Heart left ventricle (tissue), 13 donors: Measurements from ENCODE around the gene TENT5C.

Source experiments
- CTCF ChIP-seq, 12 donors: fragments of 200-600 bp; sonication (generic) in 4 of 12; IDR thresholded peaks; one replicate each; pipeline versions ENCODE4 v1.5.0 to v1.8.0; 2018 to 2022; ENCODE audit warnings: antibody characterized with exemption in 12 of 12, mild to moderate bottlenecking in 5 of 12
- POLR2A ChIP-seq, 2 donors: fragments of 450-650 bp; IDR thresholded peaks; one replicate each; pipeline ENCODE4 v1.6.1; 2017; ENCODE audit warnings: antibody characterized with exemption in 2 of 2, mild to moderate bottlenecking in 2 of 2, moderate library complexity in 2 of 2
- donor health status: ischemic (EF 13 %, LVEDD 7.1; RV severe dilation, severe dysfunction).
- donor health status: DM: no; HTN: yes; CAD: no.
- donor health status: DM: no; HTN: no; CAD: no.
- donor health status: ischemic (EF 25% LVEDD 6.9; RV normal size, moderate dysfunction).
- donor health status: ischemic (EF 25% LVEDD 5.7; RV mildly dilated, moderate dysfunction).
- donor health status: ischemic (EF 35%, LVEDD 5.7; RV mildly dilated, moderate dysfunction).
- donor health status: nonischemic (EF 11% LVEDD 7.7; RV severe dilation, severe dysfunction).
- donor health status: DM: yes; HTN: yes; CAD: no.
- donor health status: PGD.
- donor health status: ischemic (EF 29% LVEDD 5.4; RV normal size, mild dysfunction).
- donor health status: nonischemic (EF 23%, LVEDD 6.1; RV moderate dilation, normal function).

DNA sequence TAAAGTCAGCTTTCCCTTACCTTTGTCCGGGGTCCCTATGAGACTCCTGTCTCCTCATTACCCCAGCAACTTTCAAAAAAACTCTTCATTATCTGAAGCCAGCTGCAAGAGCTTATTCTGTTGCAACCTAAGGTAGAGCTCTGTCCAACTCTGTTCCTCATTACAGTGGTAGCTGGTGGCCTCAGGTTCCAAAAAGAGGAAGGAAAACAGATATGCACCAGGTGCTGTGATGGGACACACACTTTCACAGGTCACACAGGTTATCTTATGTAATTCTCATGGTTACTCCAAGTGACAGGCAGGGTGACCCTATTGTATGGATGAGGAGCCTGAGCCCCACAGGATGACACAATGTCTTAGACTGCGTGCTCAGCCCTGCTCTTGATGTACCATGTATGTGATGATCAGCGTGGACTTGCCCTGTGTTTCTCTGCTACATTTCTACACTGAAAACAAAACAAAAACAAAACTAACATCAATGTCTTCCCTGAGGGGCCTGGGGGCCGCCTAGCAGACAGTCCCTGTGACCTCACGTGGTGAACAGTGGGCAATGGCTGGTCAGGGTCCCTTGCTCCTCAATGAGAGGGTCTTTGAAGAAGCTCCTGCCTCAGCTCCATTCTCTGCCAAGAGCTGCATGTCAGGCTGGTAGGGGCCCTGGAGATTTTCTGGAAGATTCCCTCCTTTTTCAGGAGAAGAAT lies 9.7 kb upstream of the TENT5C start:
- no peak for TF ChIP-seq CTCF (IDR thresholded peaks at IDR 0.05)
- TF ChIP-seq POLR2A (IDR thresholded peaks at IDR 0.05), result no peak
